ENCODE measurements around the gene PFKFB3.

PFKFB3 gene

DNA sequence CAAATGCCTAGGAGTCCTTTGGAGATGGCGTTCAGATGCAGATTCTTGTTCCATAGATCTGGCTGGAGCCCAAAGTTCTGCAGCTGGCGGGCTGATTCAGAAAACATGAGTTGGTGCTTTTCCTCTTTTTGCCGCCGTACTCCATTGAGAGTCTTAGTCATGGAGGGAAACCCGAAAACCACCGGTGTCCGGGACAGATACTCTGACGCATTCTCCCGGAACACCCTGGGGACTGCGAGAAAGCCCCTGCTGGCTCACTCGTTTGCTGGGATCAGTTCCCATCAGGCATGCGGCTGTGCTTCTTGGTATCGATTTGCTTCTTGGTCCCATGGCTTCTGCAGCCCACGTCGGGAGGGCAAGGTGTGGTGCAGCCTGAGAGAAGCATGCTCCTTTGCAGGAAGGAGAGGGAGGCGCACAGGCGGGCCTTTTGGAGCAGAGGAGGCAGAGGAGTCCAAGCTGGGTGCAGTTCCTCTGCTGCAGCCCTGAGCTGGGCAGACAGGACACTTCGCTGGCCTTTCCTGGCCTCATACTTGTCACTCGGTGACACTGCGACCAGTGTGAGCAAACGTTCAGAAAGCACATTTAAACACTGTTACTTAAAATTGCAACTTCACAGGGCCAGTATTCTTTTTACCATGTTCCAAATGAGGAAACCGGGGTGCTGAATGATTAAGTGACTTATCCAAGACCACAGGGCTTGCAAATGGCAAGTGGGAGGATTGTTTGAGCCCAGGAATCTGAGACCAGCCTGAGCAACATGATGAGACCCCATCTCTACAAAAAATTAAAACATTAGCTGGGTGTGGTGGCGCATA lies 30.6 kb upstream of the PFKFB3 start:
- DNase-seq (ENCODE audit: low read depth) = no peak
- TF ChIP-seq, protein P1, sequence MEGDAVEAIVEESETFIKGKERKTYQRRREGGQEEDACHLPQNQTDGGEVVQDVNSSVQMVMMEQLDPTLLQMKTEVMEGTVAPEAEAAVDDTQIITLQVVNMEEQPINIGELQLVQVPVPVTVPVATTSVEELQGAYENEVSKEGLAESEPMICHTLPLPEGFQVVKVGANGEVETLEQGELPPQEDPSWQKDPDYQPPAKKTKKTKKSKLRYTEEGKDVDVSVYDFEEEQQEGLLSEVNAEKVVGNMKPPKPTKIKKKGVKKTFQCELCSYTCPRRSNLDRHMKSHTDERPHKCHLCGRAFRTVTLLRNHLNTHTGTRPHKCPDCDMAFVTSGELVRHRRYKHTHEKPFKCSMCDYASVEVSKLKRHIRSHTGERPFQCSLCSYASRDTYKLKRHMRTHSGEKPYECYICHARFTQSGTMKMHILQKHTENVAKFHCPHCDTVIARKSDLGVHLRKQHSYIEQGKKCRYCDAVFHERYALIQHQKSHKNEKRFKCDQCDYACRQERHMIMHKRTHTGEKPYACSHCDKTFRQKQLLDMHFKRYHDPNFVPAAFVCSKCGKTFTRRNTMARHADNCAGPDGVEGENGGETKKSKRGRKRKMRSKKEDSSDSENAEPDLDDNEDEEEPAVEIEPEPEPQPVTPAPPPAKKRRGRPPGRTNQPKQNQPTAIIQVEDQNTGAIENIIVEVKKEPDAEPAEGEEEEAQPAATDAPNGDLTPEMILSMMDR (conservative IDR thresholded peaks at IDR 0.05; ENCODE audit: low read depth, low read length) = no peak
- no peak overlapping the region for H3K4me3 ChIP-seq (ENCODE audit: low read length)

DNA sequence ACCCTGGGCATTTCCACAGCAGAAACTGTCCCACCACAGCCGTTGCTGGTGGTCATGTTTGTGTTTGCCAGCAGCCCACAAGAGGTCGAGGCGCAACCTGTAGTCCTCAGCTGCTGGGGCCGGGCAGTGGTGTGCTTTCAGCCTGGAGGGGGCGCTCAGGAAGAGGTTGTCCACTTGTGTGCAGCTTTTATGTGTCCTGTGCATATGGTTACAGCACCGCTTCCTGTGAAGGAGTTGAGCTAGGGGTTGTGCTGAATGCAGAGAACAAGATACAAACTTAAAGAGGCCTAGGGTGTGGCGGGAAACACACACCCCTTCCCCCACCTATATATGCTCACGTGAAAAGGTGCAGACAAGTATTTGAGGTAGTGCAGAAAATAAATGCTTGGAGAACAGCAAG lies 29.5 kb upstream of the PFKFB3 start:
- no peak for DNase-seq (ENCODE audit: low read depth)
- no peak overlapping the region for H3K4me3 ChIP-seq (ENCODE audit: low read length)
- TF ChIP-seq, protein P1 (conservative IDR thresholded peaks at IDR 0.05; ENCODE audit: low read depth, low read length) = peak; percentile 35

DNA sequence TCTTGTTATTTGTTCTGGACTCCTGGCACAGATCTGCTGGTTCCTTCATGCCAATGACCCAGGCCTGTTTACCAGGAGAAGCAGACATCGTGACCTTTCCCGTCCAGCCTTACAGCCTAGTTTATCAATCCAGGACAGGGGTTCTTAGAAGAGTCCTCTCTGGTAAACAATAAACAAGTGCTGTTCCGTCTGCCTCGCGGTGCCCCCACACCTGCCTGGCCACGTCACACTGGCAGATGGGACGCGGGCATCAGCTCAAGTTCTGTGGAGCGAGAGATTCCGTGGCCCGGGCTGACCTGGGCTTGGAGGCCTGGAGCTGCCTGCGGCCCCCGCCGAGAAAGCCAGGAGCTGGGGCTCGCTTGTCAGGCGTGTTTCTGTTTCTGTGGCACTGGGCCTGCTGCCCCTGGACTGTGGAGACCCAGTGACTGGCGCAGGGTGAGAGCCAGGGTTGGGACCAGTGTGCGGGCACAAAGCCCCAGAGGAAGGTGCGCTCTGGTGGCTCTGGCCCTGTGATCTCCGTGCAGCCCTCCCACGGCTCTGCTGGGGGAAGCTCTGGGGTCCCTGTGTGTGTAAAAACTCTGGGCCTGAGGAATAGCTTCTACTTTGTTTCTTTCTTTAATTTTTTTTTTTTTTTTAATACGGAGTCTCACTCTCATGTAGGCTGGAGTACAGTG lies 28.4 kb upstream of the PFKFB3 start:
- DNase-seq (ENCODE audit: low read depth) = no peak
- no peak overlapping the region for H3K4me3 ChIP-seq (ENCODE audit: low read length)
- TF ChIP-seq, protein P1 (conservative IDR thresholded peaks at IDR 0.05; ENCODE audit: low read depth, low read length) = no peak

DNA sequence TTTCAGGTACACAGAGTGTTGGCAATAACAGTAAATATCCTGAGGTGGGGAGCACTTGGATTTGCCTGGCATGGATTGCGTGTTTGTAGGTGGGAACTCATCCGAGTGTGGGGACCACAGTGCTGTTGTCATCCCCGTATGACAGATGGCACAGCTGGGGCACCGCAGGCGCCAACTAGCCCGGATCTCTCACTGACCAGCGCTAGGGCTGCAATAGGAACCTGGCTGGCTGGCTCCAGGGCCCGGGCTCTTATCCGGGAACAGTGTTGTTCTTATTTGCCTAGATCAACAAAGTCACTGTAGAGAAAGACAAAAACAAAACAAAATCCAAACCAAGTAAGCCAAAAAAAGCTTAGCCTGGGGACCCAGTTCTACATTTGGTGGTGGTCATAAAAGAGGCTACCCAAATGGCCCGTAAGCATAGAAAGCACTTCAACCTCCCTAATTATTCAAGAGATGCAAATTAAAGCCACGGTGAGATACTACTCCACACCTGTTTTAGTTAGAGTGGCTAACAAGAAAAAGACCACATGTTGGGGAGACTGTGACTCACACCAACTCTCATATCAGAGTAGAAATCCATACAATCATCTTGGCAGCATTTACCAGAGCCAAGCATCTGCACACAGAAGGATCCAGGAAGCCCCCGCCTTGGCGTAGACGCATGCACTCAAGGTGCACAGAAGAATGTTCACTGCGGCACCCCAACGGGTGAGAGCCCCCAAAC lies 27.2 kb upstream of the PFKFB3 start:
- no peak for DNase-seq (ENCODE audit: low read depth)
- TF ChIP-seq, protein P1 (conservative IDR thresholded peaks at IDR 0.05; ENCODE audit: low read depth, low read length) = no peak
- H3K4me3 ChIP-seq (ENCODE audit: low read length) = no peak overlapping the region

DNA sequence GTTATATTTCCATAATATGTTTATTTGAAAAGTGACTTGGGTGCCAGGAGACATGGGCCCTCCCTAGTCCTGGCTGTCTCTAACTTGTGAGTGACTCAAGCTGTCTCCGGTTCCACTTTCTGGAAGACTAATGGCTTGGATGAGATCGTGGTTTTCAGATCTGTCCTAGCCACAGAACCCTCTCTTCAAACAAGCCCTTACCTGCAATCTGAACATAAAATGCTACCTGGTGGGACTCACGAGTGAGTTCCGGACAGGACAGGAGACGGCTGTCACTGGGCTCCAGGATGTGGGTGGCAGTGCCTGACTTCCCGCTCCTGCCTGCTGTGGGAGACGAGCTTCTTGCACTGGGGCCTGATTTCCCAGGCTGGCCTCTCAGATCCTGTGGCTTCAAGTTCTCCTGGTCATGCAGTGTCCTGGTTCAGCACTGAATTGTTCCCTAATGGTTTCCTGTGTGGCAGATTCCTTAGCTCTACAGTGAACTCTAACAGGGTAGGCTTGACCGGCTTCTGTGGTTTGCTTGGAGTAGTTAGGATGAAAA lies 26.0 kb upstream of the PFKFB3 start:
- DNase-seq (ENCODE audit: low read depth) = no peak
- TF ChIP-seq, protein P1 (conservative IDR thresholded peaks at IDR 0.05; ENCODE audit: low read depth, low read length) = no peak
- H3K4me3 ChIP-seq (ENCODE audit: low read length) = no peak overlapping the region

DNA sequence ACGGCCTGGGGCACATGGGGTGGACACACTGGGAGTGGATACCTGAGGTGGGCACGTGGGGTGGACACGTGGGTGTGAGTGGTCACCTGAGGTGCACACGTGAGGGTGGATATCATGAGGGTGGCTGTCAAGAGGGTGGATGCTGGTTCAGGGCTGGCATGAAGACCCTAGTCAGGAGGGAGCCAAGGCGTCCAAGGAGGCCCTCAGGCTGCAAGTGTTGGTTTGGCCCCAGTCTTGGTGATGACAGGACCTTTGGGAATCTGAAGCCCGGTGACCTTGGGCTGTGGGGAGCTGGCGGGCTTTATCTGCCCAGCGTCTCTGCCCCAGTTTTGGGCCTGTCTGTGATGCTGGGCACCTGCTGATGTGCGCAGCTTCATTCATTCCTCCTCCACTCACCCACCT lies 24.9 kb upstream of the PFKFB3 start:
- DNase-seq (ENCODE audit: low read depth) = no peak
- TF ChIP-seq, protein P1 (conservative IDR thresholded peaks at IDR 0.05; ENCODE audit: low read depth, low read length) = no peak
- no peak overlapping the region for H3K4me3 ChIP-seq (ENCODE audit: low read length)
